ENCODE data around the gene TNFSF13.

TNFSF13 gene

DNA sequence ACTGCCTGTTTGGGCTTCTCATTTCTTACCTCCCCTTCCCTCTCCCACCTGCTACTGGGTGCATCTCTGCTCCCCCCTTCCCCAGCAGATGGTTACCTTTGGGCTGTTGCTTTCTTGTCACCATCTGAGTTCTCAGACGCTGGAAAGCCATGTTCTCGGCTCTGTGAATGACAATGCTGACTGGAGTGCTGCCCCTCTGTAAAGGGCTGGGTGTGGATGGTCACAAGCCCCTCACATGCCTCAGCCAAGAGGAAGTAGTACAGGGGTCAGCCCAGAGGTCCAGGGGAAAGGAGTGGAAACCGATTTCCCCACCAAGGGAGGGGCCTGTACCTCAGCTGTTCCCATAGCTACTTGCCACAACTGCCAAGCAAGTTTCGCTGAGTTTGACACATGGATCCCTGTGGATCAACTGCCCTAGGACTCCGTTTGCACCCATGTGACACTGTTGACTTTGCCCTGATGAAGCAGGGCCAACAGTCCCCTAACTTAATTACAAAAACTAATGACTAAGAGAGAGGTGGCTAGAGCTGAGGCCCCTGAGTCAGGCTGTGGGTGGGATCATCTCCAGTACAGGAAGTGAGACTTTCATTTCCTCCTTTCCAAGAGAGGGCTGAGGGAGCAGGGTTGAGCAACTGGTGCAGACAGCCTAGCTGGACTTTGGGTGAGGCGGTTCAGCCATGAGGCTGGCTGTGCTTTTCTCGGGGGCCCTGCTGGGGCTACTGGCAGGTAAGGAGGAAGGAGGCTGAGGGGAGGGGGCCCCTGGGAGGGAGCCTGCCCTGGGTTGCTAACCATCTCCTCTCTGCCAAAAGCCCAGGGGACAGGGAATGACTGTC lies 20.7 kb downstream of the TNFSF13 start, which contains the start of gene CD68:
CD68 (plus strand) TSS at position 638 of the 833 bp plus-strand sequence; CDS start at position 678, 40 bp downstream.
- Histone ChIP-seq H3K4me1 (peaks cover 19% of the 10 kb centered on the region), H3K4me3 (ENCODE audit: low read depth, low read length) (no peak within 1 kb of the TSS), H3K36me3 (peaks cover 53% of the 10 kb centered on the region)

DNA sequence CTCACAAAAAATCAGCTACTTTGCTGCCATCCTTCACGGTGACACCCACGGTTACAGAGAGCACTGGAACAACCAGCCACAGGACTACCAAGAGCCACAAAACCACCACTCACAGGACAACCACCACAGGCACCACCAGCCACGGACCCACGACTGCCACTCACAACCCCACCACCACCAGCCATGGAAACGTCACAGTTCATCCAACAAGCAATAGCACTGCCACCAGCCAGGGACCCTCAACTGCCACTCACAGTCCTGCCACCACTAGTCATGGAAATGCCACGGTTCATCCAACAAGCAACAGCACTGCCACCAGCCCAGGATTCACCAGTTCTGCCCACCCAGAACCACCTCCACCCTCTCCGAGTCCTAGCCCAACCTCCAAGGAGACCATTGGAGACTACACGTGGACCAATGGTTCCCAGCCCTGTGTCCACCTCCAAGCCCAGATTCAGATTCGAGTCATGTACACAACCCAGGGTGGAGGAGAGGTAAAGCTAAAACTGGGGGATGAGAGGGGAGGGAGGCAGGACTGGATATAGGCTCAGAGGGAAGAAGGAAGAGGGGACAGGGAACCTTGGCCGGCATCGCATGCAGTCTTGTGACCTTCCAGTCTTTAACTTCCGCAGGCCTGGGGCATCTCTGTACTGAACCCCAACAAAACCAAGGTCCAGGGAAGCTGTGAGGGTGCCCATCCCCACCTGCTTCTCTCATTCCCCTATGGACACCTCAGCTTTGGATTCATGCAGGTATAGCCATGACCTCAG lies 21.5 kb downstream of the TNFSF13 start:
- H3K4me3 ChIP-seq (ENCODE audit: low read depth, low read length), result no peak overlapping the region
- H3K27me3 ChIP-seq, result no peaks in the 10 kb centered on the region
- TF ChIP-seq, protein P1, sequence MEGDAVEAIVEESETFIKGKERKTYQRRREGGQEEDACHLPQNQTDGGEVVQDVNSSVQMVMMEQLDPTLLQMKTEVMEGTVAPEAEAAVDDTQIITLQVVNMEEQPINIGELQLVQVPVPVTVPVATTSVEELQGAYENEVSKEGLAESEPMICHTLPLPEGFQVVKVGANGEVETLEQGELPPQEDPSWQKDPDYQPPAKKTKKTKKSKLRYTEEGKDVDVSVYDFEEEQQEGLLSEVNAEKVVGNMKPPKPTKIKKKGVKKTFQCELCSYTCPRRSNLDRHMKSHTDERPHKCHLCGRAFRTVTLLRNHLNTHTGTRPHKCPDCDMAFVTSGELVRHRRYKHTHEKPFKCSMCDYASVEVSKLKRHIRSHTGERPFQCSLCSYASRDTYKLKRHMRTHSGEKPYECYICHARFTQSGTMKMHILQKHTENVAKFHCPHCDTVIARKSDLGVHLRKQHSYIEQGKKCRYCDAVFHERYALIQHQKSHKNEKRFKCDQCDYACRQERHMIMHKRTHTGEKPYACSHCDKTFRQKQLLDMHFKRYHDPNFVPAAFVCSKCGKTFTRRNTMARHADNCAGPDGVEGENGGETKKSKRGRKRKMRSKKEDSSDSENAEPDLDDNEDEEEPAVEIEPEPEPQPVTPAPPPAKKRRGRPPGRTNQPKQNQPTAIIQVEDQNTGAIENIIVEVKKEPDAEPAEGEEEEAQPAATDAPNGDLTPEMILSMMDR (IDR thresholded peaks at IDR 0.05; ENCODE audit: low read depth, low read length), result no peak
- DNase-seq, result no peak
- H3K36me3 ChIP-seq, result peaks cover 45% of the 10 kb centered on the region
- no peaks in the 10 kb centered on the region for H3K9me3 ChIP-seq
- peaks cover 14% of the 10 kb centered on the region for H3K4me1 ChIP-seq

More for the DNA sequence above, 20.7 kb downstream of the TNFSF13 start, which contains the start of gene CD68:
- no peaks in the 10 kb centered on the region for H3K27me3 ChIP-seq
- no peaks in the 10 kb centered on the region for H3K9me3 ChIP-seq
- TF ChIP-seq, protein P1 (IDR thresholded peaks at IDR 0.05; ENCODE audit: low read depth, low read length), result no peak
- DNase-seq, result peak; percentile 60

DNA sequence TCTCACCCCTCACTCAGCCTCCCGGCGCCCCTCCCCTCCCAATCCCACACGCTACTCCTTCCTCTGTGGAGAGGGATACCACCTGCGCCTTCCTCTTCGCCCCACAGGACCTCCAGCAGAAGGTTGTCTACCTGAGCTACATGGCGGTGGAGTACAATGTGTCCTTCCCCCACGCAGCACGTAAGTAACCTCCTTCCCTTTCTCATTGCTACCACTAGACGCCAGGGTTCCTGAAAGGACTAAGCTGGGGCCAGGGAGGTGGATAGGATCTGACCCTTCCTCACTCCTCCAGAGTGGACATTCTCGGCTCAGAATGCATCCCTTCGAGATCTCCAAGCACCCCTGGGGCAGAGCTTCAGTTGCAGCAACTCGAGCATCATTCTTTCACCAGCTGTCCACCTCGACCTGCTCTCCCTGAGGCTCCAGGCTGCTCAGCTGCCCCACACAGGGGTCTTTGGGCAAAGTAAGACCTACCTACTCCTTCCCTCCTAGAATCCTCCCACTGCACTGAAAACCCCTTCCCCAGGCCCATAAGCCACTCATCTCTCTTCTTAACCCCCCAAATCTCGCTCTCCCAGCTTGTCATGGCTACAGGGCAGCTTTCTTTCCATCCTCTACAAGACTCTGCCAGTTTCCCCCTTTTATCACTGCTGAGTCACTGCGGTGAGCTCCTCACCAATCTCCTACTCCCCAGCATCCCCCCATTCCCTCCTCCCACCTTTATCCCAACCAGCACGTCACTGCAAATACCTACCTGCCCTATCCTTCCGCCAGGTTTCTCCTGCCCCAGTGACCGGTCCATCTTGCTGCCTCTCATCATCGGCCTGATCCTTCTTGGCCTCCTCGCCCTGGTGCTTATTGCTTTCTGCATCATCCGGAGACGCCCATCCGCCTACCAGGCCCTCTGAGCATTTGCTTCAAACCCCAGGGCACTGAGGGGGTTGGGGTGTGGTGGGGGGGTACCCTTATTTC lies 22.3 kb downstream of the TNFSF13 start:
- no peaks in the 10 kb centered on the region for H3K9me3 ChIP-seq
- peaks cover 36% of the 10 kb centered on the region for H3K36me3 ChIP-seq
- H3K4me3 ChIP-seq (ENCODE audit: low read depth, low read length), result no peak overlapping the region
- no peaks in the 10 kb centered on the region for H3K27me3 ChIP-seq
- no peak for DNase-seq
- peaks cover 13% of the 10 kb centered on the region for H3K4me1 ChIP-seq
- TF ChIP-seq, protein P1 (IDR thresholded peaks at IDR 0.05; ENCODE audit: low read depth, low read length), result no peak

DNA sequence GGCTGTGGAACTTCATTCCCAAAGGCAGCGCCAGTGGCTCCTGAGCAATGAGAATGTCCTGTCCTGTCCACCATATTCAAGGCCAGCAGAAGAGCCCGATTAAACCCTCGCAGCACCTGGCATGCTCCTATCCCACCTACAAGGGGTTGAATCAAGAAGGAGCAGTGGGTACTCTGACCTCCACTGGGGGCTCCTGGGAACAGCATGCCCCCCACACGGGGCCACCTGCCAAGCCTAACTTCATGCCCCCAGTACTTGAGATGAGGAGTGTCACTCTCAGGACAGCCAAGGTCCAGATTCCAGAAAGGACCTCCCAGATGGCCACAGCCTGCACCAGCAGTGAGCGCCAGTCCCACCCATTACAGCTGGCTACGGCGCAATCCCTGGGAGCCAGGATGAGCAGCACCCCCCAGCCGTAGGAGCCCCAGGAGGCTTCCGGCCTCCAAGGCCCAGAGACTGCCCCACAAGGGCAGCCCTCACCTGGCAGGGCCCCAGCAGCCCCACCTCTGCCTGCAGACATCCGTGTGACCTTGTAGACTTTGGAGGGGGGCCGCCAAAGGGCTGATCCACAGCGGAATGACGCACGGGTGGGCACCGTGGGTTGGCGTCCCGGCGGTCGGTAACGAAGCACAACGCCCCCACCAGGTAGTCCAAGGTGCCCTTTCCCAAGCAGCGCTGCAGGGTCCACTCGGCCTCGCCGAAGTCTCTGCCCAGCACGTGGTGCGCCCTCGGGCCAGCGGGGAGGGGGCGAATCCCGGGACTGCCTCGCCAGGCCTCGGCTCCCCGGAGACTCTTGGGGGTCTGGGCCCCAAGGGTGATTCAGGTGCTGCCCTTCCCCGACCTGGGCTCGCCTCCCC lies 24.1 kb downstream of the TNFSF13 start:
- Histone ChIP-seq H3K36me3 (peaks cover 24% of the 10 kb centered on the region), H3K9me3 (no peaks in the 10 kb centered on the region), H3K4me1 (peaks cover 13% of the 10 kb centered on the region), H3K27me3 (no peaks in the 10 kb centered on the region), H3K4me3 (ENCODE audit: low read depth, low read length) (no peak overlapping the region)
- TF ChIP-seq, protein P1 (IDR thresholded peaks at IDR 0.05; ENCODE audit: low read depth, low read length), result no peak
- DNase-seq, result no peak
